IPS-18c (cell line): ENCODE data around the gene FAM117A.

ENCODE experiments used
- H3K4me3 ChIP-seq: 2 replicates; pipeline ENCODE4 v1.7.0; 2013; ENCODE audit warnings: low read depth, mild to moderate bottlenecking, low read length, moderate library complexity; ENCODE audit not compliant: insufficient read depth
- H3K9me3 ChIP-seq: one replicate; pipeline ENCODE4 v1.6.1; 2013; ENCODE audit warnings: mild to moderate bottlenecking, low read length, moderate library complexity; ENCODE audit not compliant: control insufficient read depth, insufficient read depth

The FAM117A gene

GRCh38 chr17:49763735-49764558 lies at the start of gene FAM117A:
FAM117A (minus strand) TSS chr17:49764131; CDS start chr17:49764087, 44 bp downstream.
- Histone ChIP-seq H3K9me3 (peaks cover 3% of the 10 kb centered on the region), H3K4me3 (peak within 1 kb of the TSS; percentile 66)

DNA sequence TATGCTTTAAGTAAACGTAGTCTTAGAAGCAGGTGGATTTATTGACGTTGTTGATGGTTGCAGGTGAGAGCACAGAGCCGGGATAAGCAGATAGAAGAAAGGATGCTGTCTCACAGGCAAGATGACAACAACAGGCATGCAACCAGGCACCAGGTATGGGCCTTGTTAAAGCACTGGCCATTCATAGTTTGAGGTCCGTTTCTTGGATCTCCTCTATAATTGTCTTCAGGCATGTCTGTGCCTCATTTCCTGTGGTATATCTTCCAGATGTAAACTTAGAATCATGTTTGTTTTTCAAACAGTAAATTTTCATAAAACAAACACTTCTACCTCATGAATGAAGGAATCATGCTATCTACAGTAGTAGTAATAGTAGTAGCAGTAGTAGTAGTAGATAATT lies 45.1 kb upstream of the FAM117A start:
- Histone ChIP-seq H3K9me3 (no peaks in the 10 kb centered on the region), H3K4me3 (no peak overlapping the region)

- no peaks in the 10 kb centered on the region for H3K9me3 ChIP-seq
These were observed 34.8 kb upstream of the FAM117A start for GRCh38 chr17:49798738-49799137.

DNA sequence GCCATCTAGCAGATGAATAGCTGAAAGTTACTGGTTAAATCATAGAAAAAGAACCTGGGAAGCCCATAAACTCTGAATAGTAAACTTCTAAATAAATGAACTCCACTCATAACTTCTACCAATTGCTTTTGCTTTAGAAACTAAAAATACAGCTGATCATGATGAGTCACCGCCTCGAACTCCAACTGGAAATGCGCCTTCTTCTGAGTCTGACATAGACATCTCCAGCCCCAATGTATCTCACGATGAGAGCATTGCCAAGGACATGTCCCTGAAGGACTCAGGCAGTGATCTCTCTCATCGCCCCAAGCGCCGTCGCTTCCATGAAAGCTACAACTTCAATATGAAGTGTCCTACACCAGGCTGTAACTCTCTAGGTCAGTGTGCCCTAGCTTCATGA lies 34.3 kb upstream of the FAM117A start:
- Histone ChIP-seq H3K9me3 (no peaks in the 10 kb centered on the region), H3K4me3 (no peak overlapping the region)

More at GRCh38 chr17:49798738-49799137, 34.8 kb upstream of the FAM117A start:
- H3K4me3 ChIP-seq: no peak overlapping the region

- no peaks in the 10 kb centered on the region for H3K9me3 ChIP-seq
- H3K4me3 ChIP-seq: no peak overlapping the region
These were observed 31.4 kb upstream of the FAM117A start for GRCh38 chr17:49795372-49795771.

DNA sequence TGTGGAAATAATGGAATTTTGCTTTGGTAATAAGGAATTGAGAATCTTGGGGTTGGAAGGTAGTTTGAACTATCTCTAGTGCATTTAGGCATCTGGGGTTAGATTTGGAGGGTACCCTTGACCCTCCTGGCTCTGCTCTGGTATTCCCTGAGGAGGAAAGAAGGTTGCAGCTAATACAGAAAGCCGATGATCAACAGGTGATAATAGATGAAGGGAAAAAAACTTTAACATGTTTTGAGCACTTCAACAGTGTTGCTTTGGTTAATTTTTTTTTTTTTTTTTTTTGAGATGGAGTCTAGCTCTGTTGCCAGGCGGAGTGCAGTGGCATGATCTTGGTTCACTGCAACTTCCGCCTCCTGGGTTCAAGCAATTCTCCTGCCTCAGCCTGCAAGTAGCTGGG lies 29.4 kb upstream of the FAM117A start:
- Histone ChIP-seq H3K4me3 (no peak overlapping the region), H3K9me3 (no peaks in the 10 kb centered on the region)

DNA sequence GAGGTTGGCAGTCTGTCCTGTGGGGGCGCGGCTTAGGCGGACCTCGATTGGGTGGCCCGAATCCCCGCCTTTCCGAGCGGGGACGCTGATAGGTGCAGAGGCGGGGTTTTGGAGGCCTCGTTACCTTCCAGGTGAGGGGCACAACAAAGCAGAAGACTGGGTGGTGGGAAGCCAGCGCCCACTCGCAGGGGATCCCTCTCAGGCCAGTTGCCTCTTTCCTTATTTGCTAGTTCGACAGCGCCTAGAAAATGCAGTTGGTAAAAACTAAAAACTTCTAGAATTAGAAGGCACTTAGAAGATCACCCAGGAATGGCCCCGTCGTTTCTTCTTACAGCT lies 25.3 kb upstream of the FAM117A start:
- Histone ChIP-seq H3K9me3 (no peaks in the 10 kb centered on the region), H3K4me3 (peak overlapping the region; percentile 47)

DNA sequence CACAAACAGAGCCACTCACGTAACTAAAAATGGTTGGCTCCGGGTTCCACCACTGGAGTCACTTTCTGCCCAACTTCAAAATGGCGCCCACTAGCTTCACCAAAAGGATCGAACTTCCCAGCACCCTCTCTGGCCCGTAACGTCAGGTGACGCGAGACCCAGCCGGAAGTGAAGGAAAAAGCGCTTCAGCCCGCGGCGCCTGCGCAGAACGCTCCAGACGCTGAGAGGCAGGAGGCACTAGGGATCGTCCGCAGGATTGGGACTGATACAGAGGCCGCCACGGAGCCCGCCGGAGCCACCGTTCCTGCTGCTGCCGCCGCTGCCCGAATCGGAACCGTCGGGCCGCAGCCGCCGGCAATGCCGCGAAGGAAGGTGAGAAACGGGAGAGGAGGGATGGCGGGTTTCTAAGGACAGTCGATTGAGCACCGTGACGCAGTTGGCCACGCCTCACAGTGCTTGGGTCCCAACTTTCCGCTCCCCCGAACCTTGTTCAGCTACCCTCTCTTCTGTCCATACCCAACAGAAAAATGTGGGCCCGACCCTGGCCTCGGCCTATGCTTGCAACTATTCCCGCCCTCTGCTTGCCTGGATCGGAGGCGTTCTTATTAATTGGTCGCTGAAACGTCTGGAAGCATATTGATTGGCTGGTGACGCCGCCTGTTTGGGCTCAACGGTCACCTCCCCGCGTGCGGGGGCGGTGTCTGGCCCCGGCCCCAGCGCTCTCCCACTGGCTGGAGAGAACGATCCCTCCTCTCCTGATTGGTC lies 24.7 kb upstream of the FAM117A start, which contains the start of gene KAT7:
Gene KAT7 (plus strand): TSS at position 204 of the 765 bp plus-strand sequence. CDS start 154 bp downstream, at position 358.
- no peaks in the 10 kb centered on the region for H3K9me3 ChIP-seq

DNA sequence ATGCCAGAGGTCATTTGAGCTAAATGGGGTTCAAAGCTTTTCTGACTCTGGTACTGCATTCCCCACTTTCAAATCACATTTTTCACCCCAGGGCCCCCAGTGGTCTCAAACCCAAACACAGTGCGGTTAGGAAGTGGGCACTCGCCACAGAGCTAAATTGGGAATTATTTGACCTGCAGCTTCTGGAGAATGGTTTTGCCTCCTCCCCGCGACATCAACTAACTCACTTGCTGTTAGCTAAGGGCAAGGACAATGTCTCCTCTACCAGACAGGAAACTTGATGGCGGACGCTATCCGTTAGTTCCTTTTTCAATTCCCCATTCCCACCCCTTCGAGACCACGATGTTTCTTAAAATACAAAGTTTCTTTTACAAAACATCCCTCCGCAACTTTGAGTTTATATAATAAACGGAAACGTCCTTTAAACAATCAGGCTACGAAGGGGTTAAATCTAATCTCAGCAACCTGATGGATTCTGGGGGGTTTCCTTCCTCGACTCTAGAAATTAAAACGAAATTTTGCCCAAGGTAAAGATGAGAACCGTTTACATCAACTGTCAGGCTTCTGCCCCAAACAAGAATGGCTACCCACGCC lies 24.1 kb upstream of the FAM117A start:
- Histone ChIP-seq H3K9me3 (no peaks in the 10 kb centered on the region), H3K4me3 (peak overlapping the region; percentile 58)

More for the DNA sequence above, 24.7 kb upstream of the FAM117A start, which contains the start of gene KAT7:
- H3K4me3 ChIP-seq: peak within 1 kb of the TSS; percentile 85

- H3K4me3 ChIP-seq: no peak overlapping the region
- no peaks in the 10 kb centered on the region for H3K9me3 ChIP-seq
These were observed 20.7 kb upstream of the FAM117A start for GRCh38 chr17:49784636-49785035.

- no peaks in the 10 kb centered on the region for H3K9me3 ChIP-seq
These were observed 19.9 kb upstream of the FAM117A start for GRCh38 chr17:49783791-49784190.

GRCh38 chr17:49783071-49783715 lies 19.3 kb upstream of the FAM117A start:
- Histone ChIP-seq H3K9me3 (no peaks in the 10 kb centered on the region), H3K4me3 (no peak overlapping the region)

More at GRCh38 chr17:49783791-49784190, 19.9 kb upstream of the FAM117A start:
- H3K4me3 ChIP-seq: no peak overlapping the region

GRCh38 chr17:49779739-49780231 lies 15.9 kb upstream of the FAM117A start:
- Histone ChIP-seq H3K9me3 (no peaks in the 10 kb centered on the region), H3K4me3 (no peak overlapping the region)

GRCh38 chr17:49779156-49779738 lies 15.3 kb upstream of the FAM117A start:
- Histone ChIP-seq H3K9me3 (no peaks in the 10 kb centered on the region), H3K4me3 (no peak overlapping the region)

GRCh38 chr17:49777563-49777962 lies 13.6 kb upstream of the FAM117A start:
- Histone ChIP-seq H3K9me3 (no peaks in the 10 kb centered on the region), H3K4me3 (no peak overlapping the region)

DNA sequence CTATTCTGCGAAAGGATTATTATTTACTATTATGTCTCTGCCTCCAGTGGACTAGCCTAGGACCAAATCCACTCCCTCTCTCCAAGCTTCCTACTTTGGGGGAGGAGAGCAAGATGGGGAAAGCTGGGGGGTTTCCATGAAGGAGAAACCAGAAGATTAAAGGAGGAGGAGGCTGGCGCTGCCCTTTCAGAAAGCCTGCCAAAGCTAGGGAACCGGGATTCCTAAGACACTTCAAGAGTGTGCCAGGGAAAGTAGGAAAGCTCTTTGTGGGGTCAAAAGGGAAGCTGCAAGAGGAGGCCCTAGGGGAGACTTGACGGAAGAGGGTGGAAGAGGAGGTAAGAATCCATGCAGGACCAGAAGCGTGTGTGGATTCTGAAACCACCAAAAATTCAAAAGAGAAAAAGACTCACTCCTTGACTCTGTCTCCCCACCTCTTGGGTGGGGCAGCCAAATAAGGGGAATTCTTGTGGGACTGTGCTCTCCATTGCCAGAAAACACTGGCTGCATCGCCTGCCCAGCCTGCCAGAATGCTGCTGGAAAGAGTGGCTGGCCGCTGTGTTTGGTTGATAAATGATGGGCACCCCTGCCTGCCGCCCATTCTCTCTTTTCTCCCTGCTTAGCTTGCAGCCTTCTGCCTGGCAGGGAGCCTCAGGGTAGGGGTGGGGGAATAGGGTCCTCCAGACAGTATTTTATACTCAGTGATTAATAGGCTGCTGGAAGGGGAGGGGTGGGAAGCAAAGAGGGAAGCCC lies 12.8 kb upstream of the FAM117A start:
- no peaks in the 10 kb centered on the region for H3K9me3 ChIP-seq
- no peak overlapping the region for H3K4me3 ChIP-seq
